ENCODE data around the gene KCNIP3. TPM values are rescaled to one million over a fixed set of nuclear protein-coding genes. Genes with fewer than 3 reads are reported as not detected.

Gene KCNIP3
- total RNA-seq, 1 donor from 2014 or later, result not detected

GRCh38 chr2:95264624-95265023 lies 32.5 kb upstream of the KCNIP3 start:
- Mint-ChIP-seq H3K9me3 (no peaks in the 10 kb centered on the region), H3K27ac (no peak overlapping the region), H3K4me3 (no peak overlapping the region), H3K36me3 (ENCODE audit: low read depth) (no peaks in the 10 kb centered on the region), H3K27me3 (no peaks in the 10 kb centered on the region), H3K4me1 (no peaks in the 10 kb centered on the region)
- TF ChIP-seq, protein P1, sequence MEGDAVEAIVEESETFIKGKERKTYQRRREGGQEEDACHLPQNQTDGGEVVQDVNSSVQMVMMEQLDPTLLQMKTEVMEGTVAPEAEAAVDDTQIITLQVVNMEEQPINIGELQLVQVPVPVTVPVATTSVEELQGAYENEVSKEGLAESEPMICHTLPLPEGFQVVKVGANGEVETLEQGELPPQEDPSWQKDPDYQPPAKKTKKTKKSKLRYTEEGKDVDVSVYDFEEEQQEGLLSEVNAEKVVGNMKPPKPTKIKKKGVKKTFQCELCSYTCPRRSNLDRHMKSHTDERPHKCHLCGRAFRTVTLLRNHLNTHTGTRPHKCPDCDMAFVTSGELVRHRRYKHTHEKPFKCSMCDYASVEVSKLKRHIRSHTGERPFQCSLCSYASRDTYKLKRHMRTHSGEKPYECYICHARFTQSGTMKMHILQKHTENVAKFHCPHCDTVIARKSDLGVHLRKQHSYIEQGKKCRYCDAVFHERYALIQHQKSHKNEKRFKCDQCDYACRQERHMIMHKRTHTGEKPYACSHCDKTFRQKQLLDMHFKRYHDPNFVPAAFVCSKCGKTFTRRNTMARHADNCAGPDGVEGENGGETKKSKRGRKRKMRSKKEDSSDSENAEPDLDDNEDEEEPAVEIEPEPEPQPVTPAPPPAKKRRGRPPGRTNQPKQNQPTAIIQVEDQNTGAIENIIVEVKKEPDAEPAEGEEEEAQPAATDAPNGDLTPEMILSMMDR (IDR thresholded peaks at IDR 0.05), result no peak
- CTCF ChIA-PET, result no interaction called here
- DNase-seq, result no peak
- POLR2A ChIA-PET, result no interaction called here
- no peak for ATAC-seq (ENCODE audit: low read depth)
- intact Hi-C loops (cut with micrococcal nuclease), result no loop called here

GRCh38 chr2:95265182-95265581 lies 32.0 kb upstream of the KCNIP3 start:
- ChIA-PET POLR2A (no interaction called here), CTCF (no interaction called here)
- no peak overlapping the region for H3K4me3 Mint-ChIP-seq
- H3K4me1 Mint-ChIP-seq, result no peaks in the 10 kb centered on the region
- H3K36me3 Mint-ChIP-seq (ENCODE audit: low read depth), result no peaks in the 10 kb centered on the region
- TF ChIP-seq, protein P1 (IDR thresholded peaks at IDR 0.05), result no peak
- intact Hi-C loops (cut with micrococcal nuclease), result no loop called here
- H3K27me3 Mint-ChIP-seq, result no peaks in the 10 kb centered on the region
- no peak overlapping the region for H3K27ac Mint-ChIP-seq
- no peaks in the 10 kb centered on the region for H3K9me3 Mint-ChIP-seq
- DNase-seq (no peak), ATAC-seq (ENCODE audit: low read depth) (no peak)

- ChIA-PET CTCF (no interaction called here), POLR2A (no interaction called here)
- H3K27ac Mint-ChIP-seq, result no peak overlapping the region
- intact Hi-C loops (cut with micrococcal nuclease), result no loop called here
- TF ChIP-seq, protein P1 (IDR thresholded peaks at IDR 0.05), result no peak
- no peaks in the 10 kb centered on the region for H3K9me3 Mint-ChIP-seq
- H3K36me3 Mint-ChIP-seq (ENCODE audit: low read depth), result no peaks in the 10 kb centered on the region
- H3K27me3 Mint-ChIP-seq, result no peaks in the 10 kb centered on the region
- H3K4me3 Mint-ChIP-seq, result no peak overlapping the region
- no peaks in the 10 kb centered on the region for H3K4me1 Mint-ChIP-seq
- DNase-seq, result no peak
- ATAC-seq (ENCODE audit: low read depth), result no peak
These were observed 30.2 kb upstream of the KCNIP3 start for GRCh38 chr2:95266781-95267430.

DNA sequence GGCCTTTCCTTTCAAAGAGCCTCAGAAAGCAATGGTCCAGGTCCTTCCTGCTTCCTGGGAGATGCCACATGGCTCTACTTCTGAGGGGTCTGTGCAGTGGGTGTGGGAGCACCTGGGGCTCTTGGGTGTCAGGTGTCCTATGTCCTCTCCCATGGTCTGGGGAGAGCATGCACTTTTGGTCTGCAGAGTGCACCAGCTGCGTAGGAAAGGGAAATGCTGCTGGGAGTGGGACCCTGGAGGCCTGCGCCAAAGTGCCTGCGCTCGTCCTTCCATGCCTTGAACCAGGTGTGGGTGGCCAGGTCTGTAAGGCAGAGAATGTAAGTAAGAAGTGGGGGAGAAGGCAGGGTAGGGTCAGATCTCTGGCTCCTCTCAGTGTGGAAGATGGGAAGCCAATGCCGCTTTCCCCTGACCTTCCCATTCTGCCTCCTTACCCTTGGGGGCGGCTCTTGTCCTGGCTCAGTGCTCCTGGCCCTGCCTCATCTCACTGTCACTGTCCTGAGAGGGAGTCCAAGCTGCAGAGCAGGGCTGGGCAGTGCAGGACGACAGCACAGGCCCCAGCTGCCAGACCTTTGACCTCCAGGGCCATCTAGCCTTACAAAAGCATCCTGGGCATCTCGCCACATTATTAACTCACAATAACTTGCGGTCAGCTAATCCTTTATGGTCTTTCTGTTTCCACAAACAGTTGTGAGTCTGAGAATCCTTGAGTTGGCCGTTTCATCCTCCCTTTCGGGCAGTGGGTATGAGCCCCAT lies 29.5 kb upstream of the KCNIP3 start:
- Mint-ChIP-seq H3K9me3 (no peaks in the 10 kb centered on the region), H3K36me3 (ENCODE audit: low read depth) (no peaks in the 10 kb centered on the region), H3K27ac (no peak overlapping the region), H3K4me3 (no peak overlapping the region), H3K4me1 (no peaks in the 10 kb centered on the region), H3K27me3 (no peaks in the 10 kb centered on the region)
- CTCF ChIA-PET, result no interaction called here
- TF ChIP-seq, protein P1 (IDR thresholded peaks at IDR 0.05), result no peak
- POLR2A ChIA-PET, result no interaction called here
- intact Hi-C loops (cut with micrococcal nuclease), result no loop called here
- no peak for ATAC-seq (ENCODE audit: low read depth)
- DNase-seq, result no peak

- DNase-seq, result no peak
- TF ChIP-seq, protein P1 (IDR thresholded peaks at IDR 0.05), result no peak
These were observed 28.7 kb upstream of the KCNIP3 start for GRCh38 chr2:95268211-95269035.

More at GRCh38 chr2:95268211-95269035, 28.7 kb upstream of the KCNIP3 start:
- no peaks in the 10 kb centered on the region for H3K9me3 Mint-ChIP-seq
- intact Hi-C loops (cut with micrococcal nuclease), result no loop called here
- no peaks in the 10 kb centered on the region for H3K4me1 Mint-ChIP-seq
- ChIA-PET CTCF (no interaction called here), POLR2A (no interaction called here)
- H3K27me3 Mint-ChIP-seq, result no peaks in the 10 kb centered on the region
- no peak overlapping the region for H3K4me3 Mint-ChIP-seq
- ATAC-seq (ENCODE audit: low read depth), result no peak
- H3K36me3 Mint-ChIP-seq (ENCODE audit: low read depth), result no peaks in the 10 kb centered on the region
- no peak overlapping the region for H3K27ac Mint-ChIP-seq
